CD4-positive, alpha-beta T cell (primary cell): ENCODE measurements around the gene CEP70. TPM values are rescaled to one million over a fixed set of nuclear protein-coding genes. Genes with fewer than 3 reads are reported as not detected.

Source experiments
- ATAC-seq: fragments of 200-7000 bp; cut with Tn5 transposase; one replicate; pipeline ENCODE4 v1.10.0; 2022; ENCODE audit warnings: mild to moderate bottlenecking; ENCODE audit not compliant: poor library complexity
- CTCF ChIA-PET: fragments of 350-600 bp; sonication (Branson Sonifier 250); formaldehyde crosslinking; loops from one replicate; lab custom pipeline; 2021; ENCODE audit warnings: antibody characterized with exemption, inconsistent platforms; lab: Charles Lee
- POLR2A ChIA-PET: fragments of 350-600 bp; sonication (Branson Sonifier 250); formaldehyde crosslinking; loops from one replicate; lab custom pipeline; 2021; ENCODE audit warnings: antibody characterized with exemption, inconsistent platforms; lab: Charles Lee
- DNase-seq, 14 experiments: peaks; one replicate each; pipeline ENCODE4 v3.0.0-alpha.2; 2013 to 2020; ENCODE audit warnings: mixed read lengths in 2 of 14
- H3K27ac ChIP-seq, 2 donors: one replicate each; pipeline versions ENCODE4 v1.5.1 to v1.7.0; 2013; ENCODE audit warnings: low read length in 2 of 2, low read depth in 1 of 2, mild to moderate bottlenecking in 1 of 2
- H3K27me3 ChIP-seq, 2 experiments: 1 replicate in 1 of 2; 2 replicates in 1 of 2; pipeline versions ENCODE4 v1.6.1 to v1.7.0; 2013; ENCODE audit warnings: low read length in 2 of 2, control low read depth in 1 of 2, mild to moderate bottlenecking in 1 of 2, moderate library complexity in 1 of 2; ENCODE audit not compliant: insufficient read depth in 2 of 2, control insufficient read depth in 1 of 2
- H3K36me3 ChIP-seq: one replicate; pipeline ENCODE4 v1.6.1; 2013; ENCODE audit warnings: low read length, control low read depth; ENCODE audit not compliant: insufficient read depth
- H3K4me1 ChIP-seq: one replicate; pipeline ENCODE4 v1.6.1; 2013; ENCODE audit warnings: low read length, control low read depth; ENCODE audit not compliant: insufficient read depth
- H3K4me3 ChIP-seq: one replicate; pipeline ENCODE4 v1.5.1; 2013; ENCODE audit warnings: mild to moderate bottlenecking, low read length, moderate library complexity
- H3K9me3 ChIP-seq, 2 experiments: 1 replicate in 1 of 2; 2 replicates in 1 of 2; pipeline versions ENCODE4 v1.6.1 to v1.7.0; 2013; ENCODE audit warnings: low read length in 2 of 2, mild to moderate bottlenecking in 2 of 2, control low read depth in 1 of 2, moderate library complexity in 1 of 2; ENCODE audit not compliant: control insufficient read depth in 1 of 2, insufficient read depth in 1 of 2
- H3K27ac Mint-ChIP-seq: one replicate; pipeline ENCODE4 v1.8.0; 2020; ENCODE audit warnings: mixed read lengths
- H3K27me3 Mint-ChIP-seq: one replicate; pipeline ENCODE4 v1.8.0; 2021; ENCODE audit warnings: mixed read lengths
- H3K36me3 Mint-ChIP-seq: one replicate; pipeline ENCODE4 v1.8.0; 2021; ENCODE audit warnings: low read depth, mixed read lengths
- H3K4me1 Mint-ChIP-seq: one replicate; pipeline ENCODE4 v1.8.0; 2021; ENCODE audit warnings: low read depth, mixed read lengths
- H3K4me3 Mint-ChIP-seq: one replicate; pipeline ENCODE4 v1.8.0; 2020; ENCODE audit warnings: mild to moderate bottlenecking, mixed read lengths
- H3K9me3 Mint-ChIP-seq: one replicate; pipeline ENCODE4 v1.8.0; 2020; ENCODE audit warnings: mixed read lengths
- intact Hi-C, 2 experiments: fragments of 100-400 bp; cut with DNase I in 1 of 2; cut with micrococcal nuclease in 1 of 2; formaldehyde crosslinking; loops; one replicate each; pipeline versions ENCODE4 v1.15.1 to v1.9.0; 2023 to 2025; cut with DNase I, micrococcal nuclease
- total RNA-seq, 174 experiments: library from RNA in 2 of 174; stranded (reverse) in 2 of 174; gene quantifications; one replicate each; pipeline ENCODE4 v1.2.3 and lab custom pipeline; 2021 to 2026
- TF ChIP-seq, protein P1 (sequence below): fragments of 200-600 bp; IDR thresholded peaks from one replicate; pipeline ENCODE4 v1.8.0; 2022; ENCODE audit warnings: antibody characterized with exemption, mild to moderate bottlenecking

CEP70 gene
- total RNA-seq, 2 experiments from 2014 or later = 21.5 to 23.0 TPM

GRCh38 chr3:138494607-138494929 lies 99.5 kb downstream of the CEP70 start:
- H3K36me3 ChIP-seq = no peaks in the 10 kb centered on the region
- Mint-ChIP-seq H3K36me3 (peaks cover 70% of the 10 kb centered on the region), H3K27me3 (no peaks in the 10 kb centered on the region), H3K4me1 (no peaks in the 10 kb centered on the region), H3K4me3 (no peak overlapping the region), H3K9me3 (peaks cover 10% of the 10 kb centered on the region), H3K27ac (no peak overlapping the region)
- intact Hi-C loops = no loop called here
- no peak overlapping the region for H3K4me3 ChIP-seq
- ChIA-PET CTCF (no interaction called here), POLR2A (no interaction called here)
- H3K27ac ChIP-seq = no peak overlapping the region
- H3K9me3 ChIP-seq = peaks cover 0 to 15% of the 10 kb centered on the region in 2 experiments
- TF ChIP-seq, protein P1, sequence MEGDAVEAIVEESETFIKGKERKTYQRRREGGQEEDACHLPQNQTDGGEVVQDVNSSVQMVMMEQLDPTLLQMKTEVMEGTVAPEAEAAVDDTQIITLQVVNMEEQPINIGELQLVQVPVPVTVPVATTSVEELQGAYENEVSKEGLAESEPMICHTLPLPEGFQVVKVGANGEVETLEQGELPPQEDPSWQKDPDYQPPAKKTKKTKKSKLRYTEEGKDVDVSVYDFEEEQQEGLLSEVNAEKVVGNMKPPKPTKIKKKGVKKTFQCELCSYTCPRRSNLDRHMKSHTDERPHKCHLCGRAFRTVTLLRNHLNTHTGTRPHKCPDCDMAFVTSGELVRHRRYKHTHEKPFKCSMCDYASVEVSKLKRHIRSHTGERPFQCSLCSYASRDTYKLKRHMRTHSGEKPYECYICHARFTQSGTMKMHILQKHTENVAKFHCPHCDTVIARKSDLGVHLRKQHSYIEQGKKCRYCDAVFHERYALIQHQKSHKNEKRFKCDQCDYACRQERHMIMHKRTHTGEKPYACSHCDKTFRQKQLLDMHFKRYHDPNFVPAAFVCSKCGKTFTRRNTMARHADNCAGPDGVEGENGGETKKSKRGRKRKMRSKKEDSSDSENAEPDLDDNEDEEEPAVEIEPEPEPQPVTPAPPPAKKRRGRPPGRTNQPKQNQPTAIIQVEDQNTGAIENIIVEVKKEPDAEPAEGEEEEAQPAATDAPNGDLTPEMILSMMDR = no peak
- no peaks in the 10 kb centered on the region for H3K4me1 ChIP-seq
- ATAC-seq = no peak
- DNase-seq = no peak
- no peaks in the 10 kb centered on the region for H3K27me3 ChIP-seq

GRCh38 chr3:138493804-138494606 lies 100.1 kb downstream of the CEP70 start:
- Histone ChIP-seq H3K9me3 (peaks cover 0 to 20% of the 10 kb centered on the region in 2 experiments), H3K27ac (no peak overlapping the region), H3K4me3 (no peak overlapping the region), H3K36me3 (no peaks in the 10 kb centered on the region), H3K27me3 (no peaks in the 10 kb centered on the region), H3K4me1 (no peaks in the 10 kb centered on the region)
- ChIA-PET CTCF (no interaction called here), POLR2A (no interaction called here)
- no peaks in the 10 kb centered on the region for H3K4me1 Mint-ChIP-seq
- H3K27ac Mint-ChIP-seq = no peak overlapping the region
- H3K27me3 Mint-ChIP-seq = no peaks in the 10 kb centered on the region
- H3K36me3 Mint-ChIP-seq = peaks cover 67% of the 10 kb centered on the region
- H3K9me3 Mint-ChIP-seq = peaks cover 12% of the 10 kb centered on the region
- H3K4me3 Mint-ChIP-seq = no peak overlapping the region
- ATAC-seq (no peak), DNase-seq (no peak)
- TF ChIP-seq, protein P1 = no peak
- intact Hi-C loops = no loop called here

DNA sequence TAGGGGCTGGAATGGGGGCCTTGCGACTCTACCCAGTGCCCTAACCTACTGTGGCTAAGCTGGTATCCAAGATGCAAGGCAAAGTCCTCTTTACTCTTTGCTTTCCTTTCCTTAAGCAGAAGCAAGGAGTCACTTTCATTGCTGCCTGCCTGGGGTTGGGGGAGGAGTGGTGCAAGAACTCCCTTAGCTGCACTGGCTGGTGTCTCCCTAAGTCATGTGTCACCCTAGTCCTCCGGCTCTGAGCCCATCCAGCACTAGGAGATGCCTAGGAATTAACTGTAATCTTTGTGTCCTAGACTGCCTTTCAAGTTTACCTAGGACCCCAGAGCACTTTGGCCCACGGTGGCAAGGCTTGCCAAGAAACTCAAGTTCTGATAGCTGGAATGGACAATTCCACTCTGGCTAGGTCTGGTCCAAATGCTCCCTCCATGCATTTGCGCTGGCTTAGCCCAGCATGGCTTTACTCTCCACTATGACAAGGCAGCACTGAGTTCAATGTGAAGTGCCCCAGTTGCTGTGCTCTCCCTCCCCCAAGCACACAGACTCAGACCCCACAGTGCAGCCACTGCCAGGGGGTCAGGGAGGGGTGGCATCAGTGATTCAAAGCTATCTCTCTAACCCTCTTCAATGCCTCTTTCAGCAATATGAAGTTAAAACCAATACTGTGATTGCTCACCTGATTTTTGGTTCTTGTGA lies 100.9 kb downstream of the CEP70 start:
- Histone ChIP-seq H3K36me3 (no peaks in the 10 kb centered on the region), H3K9me3 (peaks cover 1 to 26% of the 10 kb centered on the region in 2 experiments), H3K4me1 (no peaks in the 10 kb centered on the region), H3K27ac (no peak overlapping the region), H3K27me3 (no peaks in the 10 kb centered on the region), H3K4me3 (no peak overlapping the region)
- H3K27me3 Mint-ChIP-seq = no peaks in the 10 kb centered on the region
- H3K27ac Mint-ChIP-seq = no peak overlapping the region
- peaks cover 16% of the 10 kb centered on the region for H3K9me3 Mint-ChIP-seq
- H3K4me1 Mint-ChIP-seq = no peaks in the 10 kb centered on the region
- H3K4me3 Mint-ChIP-seq = no peak overlapping the region
- intact Hi-C loops = no loop called here
- peaks cover 65% of the 10 kb centered on the region for H3K36me3 Mint-ChIP-seq
- TF ChIP-seq, protein P1 = no peak
- ChIA-PET CTCF (no interaction called here), POLR2A (no interaction called here)
- ATAC-seq = no peak
- DNase-seq = no peak
